ENCODE results near the gene TMEM176B.

The TMEM176B gene

DNA sequence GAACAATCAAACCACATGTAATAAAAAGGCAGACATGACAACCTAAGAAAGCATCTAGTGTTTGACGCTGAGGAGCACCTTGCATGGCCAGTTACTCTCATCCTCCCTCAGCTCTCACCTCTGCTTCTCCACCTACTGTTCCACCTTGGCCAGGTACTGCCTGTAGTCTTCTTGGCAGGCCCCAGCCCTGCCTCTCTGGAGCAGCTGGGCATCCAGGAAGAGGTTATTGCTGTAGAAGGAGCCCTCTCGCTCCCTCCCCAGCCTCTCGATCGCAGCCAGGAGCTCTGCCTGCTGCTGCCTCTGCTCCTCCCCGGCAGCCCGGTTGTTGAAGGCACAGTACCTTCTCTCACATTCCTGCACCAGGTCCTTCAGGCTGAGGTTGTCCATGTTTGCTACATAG lies 53.2 kb downstream of the TMEM176B start:
- no peak for DNase-seq

- no peak for DNase-seq
These were observed 54.3 kb downstream of the TMEM176B start for GRCh38 chr7:150745876-150746275.

GRCh38 chr7:150745086-150745485 lies 55.1 kb downstream of the TMEM176B start:
- DNase-seq, result no peak

GRCh38 chr7:150744041-150744656 lies 56.0 kb downstream of the TMEM176B start:
- DNase-seq, result no peak

- DNase-seq, result no peak
These were observed 57.7 kb downstream of the TMEM176B start for GRCh38 chr7:150742286-150742968.
